HepG2 (cell line): Measurements from ENCODE around the gene SLC2A2. TPM values are rescaled to one million over a fixed set of nuclear protein-coding genes. Genes with fewer than 3 reads are reported as not detected.

Experiments used
- AHR ChIP-seq: IDR thresholded peaks from 2 replicates; pipeline ENCODE4 v1.6.1; 2018; ENCODE audit warnings: missing genetic modification reagents, missing compliant biosample characterization
- ELF4 ChIP-seq: sonication (generic); formaldehyde crosslinking; IDR thresholded peaks from 2 replicates; pipeline ENCODE4 v1.5.0; 2020; ENCODE audit warnings: missing genetic modification reagents, mild to moderate bottlenecking, moderate library complexity, borderline replicate concordance
- ETV6 ChIP-seq: sonication (generic); formaldehyde crosslinking; conservative IDR thresholded peaks from 2 replicates; pipeline ENCODE4 v1.4.0; 2020; ENCODE audit warnings: missing genetic modification reagents
- FOXA3 ChIP-seq: IDR thresholded peaks from 2 replicates; pipeline ENCODE4 v1.6.1; 2016; ENCODE audit warnings: missing genetic modification reagents, missing compliant biosample characterization
- POLR2A ChIP-seq, 2 experiments: IDR thresholded peaks; 2 replicates each; pipeline ENCODE4 v1.6.1; 2011; ENCODE audit warnings: low read depth in 2 of 2, low read length in 2 of 2, mild to moderate bottlenecking in 1 of 2, moderate library complexity in 1 of 2; ENCODE audit not compliant: insufficient read depth in 1 of 2
- SALL2 ChIP-seq: sonication (generic); formaldehyde crosslinking; IDR thresholded peaks from 2 replicates; pipeline ENCODE4 v1.8.1; 2023; ENCODE audit warnings: mild to moderate bottlenecking, missing genetic modification reagents, inconsistent platforms
- SMAD1 ChIP-seq: sonication (generic); formaldehyde crosslinking; IDR thresholded peaks from 2 replicates; pipeline ENCODE4 v1.4.0; 2020; ENCODE audit warnings: missing genetic modification reagents, low read depth, mild to moderate bottlenecking, borderline replicate concordance
- SP2 ChIP-seq: sonication (generic); formaldehyde crosslinking; IDR thresholded peaks from 2 replicates; pipeline ENCODE4 v1.5.1; 2020; ENCODE audit warnings: mild to moderate bottlenecking, missing genetic modification reagents
- ZNF143 ChIP-seq: sonication (generic); formaldehyde crosslinking; IDR thresholded peaks from 2 replicates; pipeline ENCODE4 v1.4.0; 2020; ENCODE audit warnings: missing genetic modification reagents
- polyA plus RNA-seq, 8 experiments: library from polyadenylated mRNA; depleted of rRNA in 3 of 8; stranded (reverse) in 7 of 8; unstranded in 1 of 8; fragments of >200 nt; fragmentation: Illumina TruSeq in 4 of 8; extraction: Trizol in 4 of 8; gene quantifications; 2 replicates each; pipeline versions ENCODE4 v1.2.1 to v1.2.3, GENCODE V29; 2011 to 2016; ENCODE audit warnings: low read depth in 4 of 8, missing spikeins in 1 of 8, mixed read lengths in 1 of 8; ENCODE audit not compliant: insufficient read depth in 1 of 8
- total RNA-seq, 5 experiments: library from RNA; depleted of rRNA; stranded (reverse); fragments of >200 nt; fragmentation: Illumina TruSeq; extraction: Trizol; gene quantifications; 2 replicates each; pipeline ENCODE4 v1.2.3, GENCODE V29; 2016; ENCODE audit warnings: low read depth in 1 of 5
- TF ChIP-seq, protein P1 (sequence below): sonication (generic); formaldehyde crosslinking; IDR thresholded peaks from 2 replicates; pipeline ENCODE4 v1.8.0; 2022; ENCODE audit warnings: mild to moderate bottlenecking, missing genetic modification reagents
- TF ChIP-seq, protein P2 (sequence below): sonication (generic); formaldehyde crosslinking; IDR thresholded peaks from 2 replicates; pipeline ENCODE4 v1.4.0; 2020; ENCODE audit warnings: missing genetic modification reagents
- TF ChIP-seq, protein P3 (sequence below): sonication (generic); formaldehyde crosslinking; IDR thresholded peaks from 2 replicates; pipeline ENCODE4 v1.4.0; 2020; ENCODE audit warnings: missing genetic modification reagents, borderline replicate concordance
- TF ChIP-seq, protein P4 (sequence below): sonication (generic); formaldehyde crosslinking; IDR thresholded peaks from 2 replicates; pipeline ENCODE4 v1.8.0; 2022; ENCODE audit warnings: mild to moderate bottlenecking, missing genetic modification reagents, moderate library complexity
- TF ChIP-seq, protein P5 (sequence below): IDR thresholded peaks from 2 replicates; pipeline ENCODE4 v1.6.1; 2016; ENCODE audit warnings: missing genetic modification reagents, missing compliant biosample characterization
- TF ChIP-seq, protein P6 (sequence below): sonication (generic); formaldehyde crosslinking; conservative IDR thresholded peaks from 2 replicates; pipeline ENCODE4 v1.8.0; 2022; ENCODE audit warnings: mild to moderate bottlenecking, moderate library complexity, missing genetic modification reagents
- TF ChIP-seq, protein P7 (sequence below): sonication (generic); formaldehyde crosslinking; IDR thresholded peaks from 2 replicates; pipeline ENCODE4 v1.4.0; 2020; ENCODE audit warnings: missing genetic modification reagents, mild to moderate bottlenecking, borderline replicate concordance

Gene SLC2A2
- total and polyA plus RNA-seq, 2 of the 13 experiments (the other 11 are each of a cell fraction or from before 2014, with no cell fraction given): 19.5 to 23.2 TPM

DNA sequence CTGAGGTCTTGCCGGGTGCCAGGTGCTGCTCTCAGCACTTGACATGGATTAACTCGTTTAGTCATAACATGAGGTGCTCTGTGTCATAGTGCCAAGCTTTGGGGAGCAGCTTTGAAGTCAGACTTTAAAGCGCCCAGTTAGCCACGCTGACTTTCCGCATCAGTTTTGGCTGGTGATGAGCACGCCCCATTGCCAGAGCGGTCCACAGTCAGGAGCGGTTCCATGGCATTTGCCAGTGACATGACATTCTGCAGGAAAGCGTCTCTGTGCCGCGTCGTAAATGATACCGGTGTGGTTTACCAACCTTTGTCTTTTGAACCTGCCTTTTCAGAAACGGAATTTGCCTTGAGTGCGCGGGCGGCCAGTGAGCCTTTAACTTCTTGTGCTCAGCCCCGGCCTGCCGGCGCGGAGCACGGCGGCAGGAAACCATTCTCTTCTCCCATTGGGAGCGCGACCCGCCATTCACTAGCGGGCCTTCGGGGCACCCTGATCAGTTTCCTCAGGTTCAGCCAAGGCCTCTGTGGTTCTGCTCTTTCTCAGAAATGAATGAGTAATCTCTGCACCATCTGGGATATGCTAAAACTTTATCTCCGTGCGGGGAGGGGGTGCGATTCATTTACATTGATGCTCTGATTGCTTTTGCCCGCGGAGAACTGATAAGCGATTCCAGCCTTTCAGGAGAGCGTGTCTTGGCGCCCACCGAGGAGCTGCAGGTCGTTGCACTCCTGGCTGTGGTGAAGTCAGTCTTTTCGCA is 1.7 kb upstream of the SLC2A2 start (continued):
- TF ChIP-seq AHR (CRISPR knock-in tag): no peak
- TF ChIP-seq SMAD1 (CRISPR knock-in tag): no peak
- TF ChIP-seq, protein P1, sequence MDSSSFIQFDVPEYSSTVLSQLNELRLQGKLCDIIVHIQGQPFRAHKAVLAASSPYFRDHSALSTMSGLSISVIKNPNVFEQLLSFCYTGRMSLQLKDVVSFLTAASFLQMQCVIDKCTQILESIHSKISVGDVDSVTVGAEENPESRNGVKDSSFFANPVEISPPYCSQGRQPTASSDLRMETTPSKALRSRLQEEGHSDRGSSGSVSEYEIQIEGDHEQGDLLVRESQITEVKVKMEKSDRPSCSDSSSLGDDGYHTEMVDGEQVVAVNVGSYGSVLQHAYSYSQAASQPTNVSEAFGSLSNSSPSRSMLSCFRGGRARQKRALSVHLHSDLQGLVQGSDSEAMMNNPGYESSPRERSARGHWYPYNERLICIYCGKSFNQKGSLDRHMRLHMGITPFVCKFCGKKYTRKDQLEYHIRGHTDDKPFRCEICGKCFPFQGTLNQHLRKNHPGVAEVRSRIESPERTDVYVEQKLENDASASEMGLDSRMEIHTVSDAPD (CRISPR knock-in tag): peak; percentile 69; the same call in 1 of the 2 replicates
- TF ChIP-seq ETV6 (CRISPR knock-in tag): 0 out of 2 replicates have a peak, but pooled peaks have one; percentile 49
- TF ChIP-seq ELF4 (CRISPR knock-in tag): no peak
- 0 out of 2 replicates have a peak, but pooled peaks have one; percentile 4 for TF ChIP-seq FOXA3 (CRISPR knock-in tag)
- TF ChIP-seq, protein P2, sequence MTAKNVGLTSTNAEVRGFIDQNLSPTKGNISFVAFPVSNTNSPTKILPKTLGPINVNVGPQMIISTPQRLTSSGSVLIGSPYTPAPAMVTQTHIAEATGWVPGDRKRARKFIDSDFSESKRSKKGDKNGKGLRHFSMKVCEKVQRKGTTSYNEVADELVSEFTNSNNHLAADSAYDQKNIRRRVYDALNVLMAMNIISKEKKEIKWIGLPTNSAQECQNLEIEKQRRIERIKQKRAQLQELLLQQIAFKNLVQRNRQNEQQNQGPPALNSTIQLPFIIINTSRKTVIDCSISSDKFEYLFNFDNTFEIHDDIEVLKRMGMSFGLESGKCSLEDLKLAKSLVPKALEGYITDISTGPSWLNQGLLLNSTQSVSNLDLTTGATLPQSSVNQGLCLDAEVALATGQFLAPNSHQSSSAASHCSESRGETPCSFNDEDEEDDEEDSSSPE (CRISPR knock-in tag): peak; percentile 19; the same call in 1 of the 2 replicates
- TF ChIP-seq, protein P3, sequence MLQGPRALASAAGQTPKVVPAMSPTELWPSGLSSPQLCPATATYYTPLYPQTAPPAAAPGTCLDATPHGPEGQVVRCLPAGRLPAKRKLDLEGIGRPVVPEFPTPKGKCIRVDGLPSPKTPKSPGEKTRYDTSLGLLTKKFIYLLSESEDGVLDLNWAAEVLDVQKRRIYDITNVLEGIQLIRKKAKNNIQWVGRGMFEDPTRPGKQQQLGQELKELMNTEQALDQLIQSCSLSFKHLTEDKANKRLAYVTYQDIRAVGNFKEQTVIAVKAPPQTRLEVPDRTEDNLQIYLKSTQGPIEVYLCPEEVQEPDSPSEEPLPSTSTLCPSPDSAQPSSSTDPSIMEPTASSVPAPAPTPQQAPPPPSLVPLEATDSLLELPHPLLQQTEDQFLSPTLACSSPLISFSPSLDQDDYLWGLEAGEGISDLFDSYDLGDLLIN (CRISPR knock-in tag): no peak
- TF ChIP-seq, protein P4, sequence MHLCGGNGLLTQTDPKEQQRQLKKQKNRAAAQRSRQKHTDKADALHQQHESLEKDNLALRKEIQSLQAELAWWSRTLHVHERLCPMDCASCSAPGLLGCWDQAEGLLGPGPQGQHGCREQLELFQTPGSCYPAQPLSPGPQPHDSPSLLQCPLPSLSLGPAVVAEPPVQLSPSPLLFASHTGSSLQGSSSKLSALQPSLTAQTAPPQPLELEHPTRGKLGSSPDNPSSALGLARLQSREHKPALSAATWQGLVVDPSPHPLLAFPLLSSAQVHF: no peak
- TF ChIP-seq SALL2 (CRISPR knock-in tag): 0 out of 2 replicates have a peak, but pooled peaks have one; percentile 26
- peak; percentile 50 for TF ChIP-seq SP2
- TF ChIP-seq, protein P5, sequence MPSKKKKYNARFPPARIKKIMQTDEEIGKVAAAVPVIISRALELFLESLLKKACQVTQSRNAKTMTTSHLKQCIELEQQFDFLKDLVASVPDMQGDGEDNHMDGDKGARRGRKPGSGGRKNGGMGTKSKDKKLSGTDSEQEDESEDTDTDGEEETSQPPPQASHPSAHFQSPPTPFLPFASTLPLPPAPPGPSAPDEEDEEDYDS (CRISPR knock-in tag): peak; percentile 23; the same call in 1 of the 2 replicates
- TF ChIP-seq, protein P6, sequence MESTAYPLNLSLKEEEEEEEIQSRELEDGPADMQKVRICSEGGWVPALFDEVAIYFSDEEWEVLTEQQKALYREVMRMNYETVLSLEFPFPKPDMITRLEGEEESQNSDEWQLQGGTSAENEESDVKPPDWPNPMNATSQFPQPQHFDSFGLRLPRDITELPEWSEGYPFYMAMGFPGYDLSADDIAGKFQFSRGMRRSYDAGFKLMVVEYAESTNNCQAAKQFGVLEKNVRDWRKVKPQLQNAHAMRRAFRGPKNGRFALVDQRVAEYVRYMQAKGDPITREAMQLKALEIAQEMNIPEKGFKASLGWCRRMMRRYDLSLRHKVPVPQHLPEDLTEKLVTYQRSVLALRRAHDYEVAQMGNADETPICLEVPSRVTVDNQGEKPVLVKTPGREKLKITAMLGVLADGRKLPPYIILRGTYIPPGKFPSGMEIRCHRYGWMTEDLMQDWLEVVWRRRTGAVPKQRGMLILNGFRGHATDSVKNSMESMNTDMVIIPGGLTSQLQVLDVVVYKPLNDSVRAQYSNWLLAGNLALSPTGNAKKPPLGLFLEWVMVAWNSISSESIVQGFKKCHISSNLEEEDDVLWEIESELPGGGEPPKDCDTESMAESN (CRISPR knock-in tag): 0 out of 2 replicates have a peak, but pooled peaks have one; percentile 41
- TF ChIP-seq, protein P7, sequence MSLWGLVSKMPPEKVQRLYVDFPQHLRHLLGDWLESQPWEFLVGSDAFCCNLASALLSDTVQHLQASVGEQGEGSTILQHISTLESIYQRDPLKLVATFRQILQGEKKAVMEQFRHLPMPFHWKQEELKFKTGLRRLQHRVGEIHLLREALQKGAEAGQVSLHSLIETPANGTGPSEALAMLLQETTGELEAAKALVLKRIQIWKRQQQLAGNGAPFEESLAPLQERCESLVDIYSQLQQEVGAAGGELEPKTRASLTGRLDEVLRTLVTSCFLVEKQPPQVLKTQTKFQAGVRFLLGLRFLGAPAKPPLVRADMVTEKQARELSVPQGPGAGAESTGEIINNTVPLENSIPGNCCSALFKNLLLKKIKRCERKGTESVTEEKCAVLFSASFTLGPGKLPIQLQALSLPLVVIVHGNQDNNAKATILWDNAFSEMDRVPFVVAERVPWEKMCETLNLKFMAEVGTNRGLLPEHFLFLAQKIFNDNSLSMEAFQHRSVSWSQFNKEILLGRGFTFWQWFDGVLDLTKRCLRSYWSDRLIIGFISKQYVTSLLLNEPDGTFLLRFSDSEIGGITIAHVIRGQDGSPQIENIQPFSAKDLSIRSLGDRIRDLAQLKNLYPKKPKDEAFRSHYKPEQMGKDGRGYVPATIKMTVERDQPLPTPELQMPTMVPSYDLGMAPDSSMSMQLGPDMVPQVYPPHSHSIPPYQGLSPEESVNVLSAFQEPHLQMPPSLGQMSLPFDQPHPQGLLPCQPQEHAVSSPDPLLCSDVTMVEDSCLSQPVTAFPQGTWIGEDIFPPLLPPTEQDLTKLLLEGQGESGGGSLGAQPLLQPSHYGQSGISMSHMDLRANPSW (CRISPR knock-in tag): 0 out of 2 replicates have a peak, but pooled peaks have one; percentile 52
- 0 out of 4 replicates have a peak, but pooled peaks of 1 of the 2 experiments have one; percentile 25 for TF ChIP-seq POLR2A (IDR thresholded peaks at IDR 0.05; ENCODE audit: insufficient read depth in 1 of 2, low read depth in 2 of 2, low read length in 2 of 2)
- no peak for TF ChIP-seq ZNF143
